ENCODE data around the gene SLC25A38. TPM values are rescaled to one million over a fixed set of nuclear protein-coding genes. Genes with fewer than 3 reads are reported as not detected.

SLC25A38 gene
- total and polyA plus RNA-seq, 9 of the 15 experiments (the other 6 are each of a cell fraction or from before 2014, with no cell fraction given), result 13.5 to 51.1 (median 30.6) TPM

DNA sequence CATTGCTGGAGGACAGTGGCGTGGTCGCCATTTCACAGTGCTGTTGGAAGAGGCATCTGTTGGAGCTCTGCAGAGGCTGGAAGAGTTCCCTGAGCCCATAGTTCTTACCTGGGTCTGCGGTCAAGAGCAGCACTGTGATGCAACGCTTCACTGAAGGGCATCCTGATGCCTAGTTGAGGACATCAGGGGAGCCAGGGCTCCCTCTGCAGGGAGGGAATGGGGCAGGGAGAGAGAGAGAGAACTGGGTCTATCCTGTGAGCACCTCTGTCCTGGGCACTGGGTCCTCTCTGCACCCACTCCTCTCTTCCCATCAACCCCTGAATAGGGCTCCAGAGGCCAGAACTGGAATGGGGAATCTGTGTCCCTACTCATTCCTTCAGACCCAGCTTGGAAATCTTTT, 60.4 kb downstream of the SLC25A38 start:
- no peaks in the 10 kb centered on the region for H3K79me2 ChIP-seq (ENCODE audit: control insufficient read depth, insufficient read depth, low read length)
- peaks cover 0 to 12% of the 10 kb centered on the region in 2 experiments; a peak in 2 of 5 replicates for H3K4me1 ChIP-seq (replicated peaks in 1 of 2; ENCODE audit: control insufficient read depth in 2 of 2, insufficient read depth in 2 of 2, low read length in 2 of 2)
- 4% methylated on average over 4 of the region's 4 CpGs for WGBS (ENCODE audit: insufficient coverage, low coverage, missing lambda C conversion rate)
- TF ChIP-seq ZNF436 (CRISPR knock-in tag; IDR thresholded peaks at IDR 0.05) (no peak), PCBP1 (IDR thresholded peaks at IDR 0.05; ENCODE audit: low read depth, low read length, poor library complexity, severe bottlenecking) (no peak), CTCF (IDR thresholded peaks at IDR 0.05 in 2 of 3, conservative IDR thresholded peaks at IDR 0.05 in 1 of 3; ENCODE audit: insufficient read depth in 2 of 3, low read depth in 1 of 3, low read length in 3 of 3) (peak; percentile 45 to 52 (median 51); a peak in 5 of 6 replicates), RAD21 (CRISPR knock-in tag; conservative IDR thresholded peaks at IDR 0.05 in 1 of 2, IDR thresholded peaks at IDR 0.05 in 1 of 2) (peak; percentile 17 to 56; a peak in 3 of 4 replicates)
- intact Hi-C loops (cut with micrococcal nuclease), result loop anchor here (5.0 to 10.0 kb wide), 2 partner anchors 36 to 731 kb away; partner anchors contain the start of gene RPSA
- BruUV-seq (replicated peaks), result no TSS peak
- H3K9ac ChIP-seq (ENCODE audit: insufficient read depth in 1 of 2, low read depth in 2 of 2, low read length in 2 of 2), result no peak overlapping the region
- ATAC-seq (peak; percentile 77), FAIRE-seq (no peak), DNase-seq (ENCODE audit: extremely low read depth in 1 of 4, low spot score in 3 of 4) (no peak)
- POLR2A ChIA-PET, result interaction anchor here (1.3 kb wide), 1 partner anchor 27 kb away, joined by 3 read pairs; no protein-coding TSS in a partner anchor
- no peaks in the 10 kb centered on the region for H3K36me3 ChIP-seq (ENCODE audit: control insufficient read depth, insufficient read depth, low read length)
- no peak overlapping the region for H3K4me3 ChIP-seq
- no peak overlapping the region for H3K27ac ChIP-seq (ENCODE audit: extremely low read depth, low read depth, low read length)
- H2AFZ ChIP-seq (ENCODE audit: low read depth, low read length), result no peak overlapping the region
- peaks cover 17 to 22% of the 10 kb centered on the region in 2 experiments for H3K27me3 ChIP-seq (ENCODE audit: control insufficient read depth in 2 of 2, insufficient read depth in 2 of 2, low read length in 2 of 2)
- no peaks in the 10 kb centered on the region for H3K9me3 ChIP-seq (replicated peaks; ENCODE audit: control insufficient read depth, insufficient read depth, low read depth, low read length)
- CTCF ChIA-PET (ENCODE audit: low intra/inter-chr PET ratio), result no interaction called here
- in situ Hi-C loops (cut with MboI), result no loop called here
- H4K20me1 ChIP-seq (replicated peaks; ENCODE audit: control insufficient read depth, insufficient read depth, low read length), result no peaks in the 10 kb centered on the region
- no peak overlapping the region for H3K4me2 ChIP-seq (ENCODE audit: insufficient read depth, low read length)
- no peaks in the 10 kb centered on the region for H3K9me1 ChIP-seq (ENCODE audit: control insufficient read depth, insufficient read depth, low read length)

Measured in K562 (cell line).